H9 (cell line): ENCODE measurements around the gene GOLGA8M. TPM values are rescaled to one million over a fixed set of nuclear protein-coding genes. Genes with fewer than 3 reads are reported as not detected.
"Not testable (repeated sequence)": the region's sequence is repeated elsewhere in the genome, so short reads cannot be mapped to it uniquely, and the experiment has no call there.

Experiments
- DNase-seq: peaks from one replicate; pipeline ENCODE4 v3.0.0-alpha.2; 2017
- H2AFZ ChIP-seq: one replicate; pipeline ENCODE4 v1.6.1; 2013; ENCODE audit warnings: mild to moderate bottlenecking, low read length, control low read depth, moderate library complexity
- H2AK5ac ChIP-seq: 2 replicates; pipeline ENCODE4 v1.6.1; 2013; ENCODE audit warnings: low read length, control low read depth, mixed read lengths; ENCODE audit not compliant: insufficient read length
- H2BK120ac ChIP-seq: one replicate; pipeline ENCODE4 v1.6.1; 2013; ENCODE audit warnings: low read depth, mild to moderate bottlenecking, low read length, control low read depth, inconsistent platforms; ENCODE audit not compliant: poor library complexity, severe bottlenecking
- H2BK12ac ChIP-seq: 2 replicates; pipeline ENCODE4 v1.6.1; 2013; ENCODE audit warnings: low read length, control low read depth, mixed read lengths, low read depth; ENCODE audit not compliant: insufficient read length
- H2BK15ac ChIP-seq: 2 replicates; pipeline ENCODE4 v1.6.1; 2013; ENCODE audit warnings: low read depth, low read length, control low read depth
- H2BK20ac ChIP-seq: one replicate; pipeline ENCODE4 v1.6.1; 2013; ENCODE audit warnings: low read depth, mild to moderate bottlenecking, low read length, control low read depth, inconsistent platforms; ENCODE audit not compliant: poor library complexity, severe bottlenecking
- H2BK5ac ChIP-seq: 2 replicates; pipeline ENCODE4 v1.6.1; 2013; ENCODE audit warnings: low read length, control low read depth, mixed read lengths; ENCODE audit not compliant: insufficient read length
- H3K14ac ChIP-seq: 2 replicates; pipeline ENCODE4 v1.6.1; 2013; ENCODE audit warnings: low read length, control low read depth; ENCODE audit not compliant: insufficient read depth
- H3K18ac ChIP-seq: 2 replicates; pipeline ENCODE4 v1.6.1; 2013; ENCODE audit warnings: low read depth, mild to moderate bottlenecking, mixed read lengths, low read length, control low read depth; ENCODE audit not compliant: insufficient read length
- H3K23ac ChIP-seq: 2 replicates; pipeline ENCODE4 v1.6.1; 2013; ENCODE audit warnings: low read length, control low read depth, mixed read lengths, low read depth; ENCODE audit not compliant: insufficient read length
- H3K23me2 ChIP-seq: 2 replicates; pipeline ENCODE4 v1.6.1; 2013; ENCODE audit warnings: low read depth, mild to moderate bottlenecking, mixed read lengths, low read length, control low read depth; ENCODE audit not compliant: insufficient read length, poor library complexity, severe bottlenecking
- H3K27ac ChIP-seq: 2 replicates; pipeline ENCODE4 v1.5.1; 2013; ENCODE audit warnings: low read length, control low read depth, mixed read lengths, low read depth; ENCODE audit not compliant: insufficient read length
- H3K27me3 ChIP-seq: 2 replicates; pipeline ENCODE4 v1.6.1; 2013; ENCODE audit warnings: low read length, control low read depth, inconsistent platforms; ENCODE audit not compliant: insufficient read depth
- H3K4ac ChIP-seq: 2 replicates; pipeline ENCODE4 v1.6.1; 2013; ENCODE audit warnings: low read depth, mild to moderate bottlenecking, control low read depth, inconsistent platforms, low read length, moderate library complexity
- H3K4me1 ChIP-seq: 2 replicates; pipeline ENCODE4 v1.6.1; 2013; ENCODE audit warnings: low read length, control low read depth, inconsistent platforms; ENCODE audit not compliant: insufficient read depth
- H3K4me2 ChIP-seq: 2 replicates; pipeline ENCODE4 v1.6.1; 2013; ENCODE audit warnings: low read length, control low read depth, mixed read lengths; ENCODE audit not compliant: insufficient read length, insufficient read depth
- H3K56ac ChIP-seq: 2 replicates; pipeline ENCODE4 v1.6.1; 2013; ENCODE audit warnings: low read depth, mild to moderate bottlenecking, mixed read lengths, low read length, control low read depth; ENCODE audit not compliant: insufficient read length
- H3K79me1 ChIP-seq: 2 replicates; pipeline ENCODE4 v1.6.1; 2013; ENCODE audit warnings: low read depth, mild to moderate bottlenecking, moderate library complexity, low read length, control low read depth, inconsistent platforms; ENCODE audit not compliant: insufficient read depth, poor library complexity, severe bottlenecking
- H3K79me2 ChIP-seq: 2 replicates; pipeline ENCODE4 v1.6.1; 2013; ENCODE audit warnings: low read length, control low read depth, inconsistent platforms; ENCODE audit not compliant: insufficient read depth
- H3K9ac ChIP-seq: 2 replicates; pipeline ENCODE4 v1.6.1; 2013; ENCODE audit warnings: low read length, control low read depth, mixed read lengths; ENCODE audit not compliant: insufficient read length; ENCODE audit errors: extremely low read depth
- H3K9me3 ChIP-seq: one replicate; pipeline ENCODE4 v1.6.1; 2013; ENCODE audit warnings: low read depth, low read length, inconsistent platforms; ENCODE audit not compliant: control insufficient read depth
- H3T11ph ChIP-seq: one replicate; pipeline ENCODE4 v1.6.1; 2013; ENCODE audit warnings: mild to moderate bottlenecking, low read length, control low read depth, inconsistent platforms
- H4K20me1 ChIP-seq: one replicate; pipeline ENCODE4 v1.6.1; 2013; ENCODE audit not compliant: control insufficient read depth, insufficient read length, insufficient read depth
- H4K5ac ChIP-seq: 2 replicates; pipeline ENCODE4 v1.6.1; 2013; ENCODE audit warnings: low read depth, mild to moderate bottlenecking, mixed read lengths, low read length, control low read depth; ENCODE audit not compliant: insufficient read length
- H4K8ac ChIP-seq: replicated peaks from 2 replicates; pipeline ENCODE4 v1.6.1; 2013; ENCODE audit warnings: low read length, control low read depth, mixed read lengths, low read depth; ENCODE audit not compliant: insufficient read length
- H4K91ac ChIP-seq: 2 replicates; pipeline ENCODE4 v1.6.1; 2013; ENCODE audit warnings: low read depth, mild to moderate bottlenecking, moderate library complexity, mixed read lengths, low read length, control low read depth; ENCODE audit not compliant: insufficient read length
- H3K27ac Mint-ChIP-seq, 3 experiments: 2 replicates in 2 of 3; 3 replicates in 1 of 3; pipeline ENCODE4 v1.8.0; 2020 to 2021; ENCODE audit warnings: mixed read lengths in 3 of 3, mild to moderate bottlenecking in 1 of 3, moderate library complexity in 1 of 3
- H3K27me3 Mint-ChIP-seq: 2 replicates; pipeline ENCODE4 v1.8.0; 2021; ENCODE audit warnings: low read depth, mild to moderate bottlenecking, moderate library complexity, mixed read lengths
- H3K36me3 Mint-ChIP-seq, 3 experiments: 2 replicates in 2 of 3; 3 replicates in 1 of 3; pipeline ENCODE4 v1.8.0; 2020 to 2021; ENCODE audit warnings: low read depth in 3 of 3, mixed read lengths in 3 of 3; ENCODE audit not compliant: insufficient read depth in 1 of 3
- H3K4me1 Mint-ChIP-seq, 2 experiments: 2 replicates each; pipeline ENCODE4 v1.8.0; 2020; ENCODE audit warnings: mixed read lengths in 2 of 2
- H3K4me3 Mint-ChIP-seq, 2 experiments: 2 replicates in 1 of 2; 3 replicates in 1 of 2; pipeline ENCODE4 v1.8.0; 2020 to 2021; ENCODE audit warnings: mild to moderate bottlenecking in 2 of 2, mixed read lengths in 2 of 2, moderate library complexity in 1 of 2
- H3K9me3 Mint-ChIP-seq, 2 experiments: 2 replicates in 1 of 2; 3 replicates in 1 of 2; pipeline ENCODE4 v1.8.0; 2020; ENCODE audit warnings: mild to moderate bottlenecking in 2 of 2, mixed read lengths in 2 of 2, moderate library complexity in 1 of 2
- CTCF ChIP-seq: fragments of 200-600 bp; sonication (generic); conservative IDR thresholded peaks from 3 replicates; pipeline ENCODE4 v1.8.0; 2021; ENCODE audit warnings: antibody characterized with exemption, mild to moderate bottlenecking
- WGBS: extraction: QIAGEN DNeasy Blood & Tissue Kit; methylation state at CpG from one replicate; pipeline ENCODE4 v1.1.7; 2013; ENCODE audit warnings: missing lambda C conversion rate, low lambda C conversion rate, mixed read lengths; ENCODE audit not compliant: insufficient read length; ENCODE audit errors: extremely low coverage; 5-methylcytosine and 5-hydroxymethylcytosine counted together
- total RNA-seq: library from RNA; stranded (reverse); gene quantifications from 2 replicates; pipeline ENCODE4 v1.2.1, GENCODE V29; 2021

Gene GOLGA8M
- total RNA-seq, 1 experiment from 2014 or later = not detected

- H4K8ac ChIP-seq, H2BK15ac ChIP-seq, H3K27ac ChIP-seq, H3K14ac ChIP-seq, H2BK20ac ChIP-seq, H2BK120ac ChIP-seq, H4K20me1 ChIP-seq, H3K9me3 Mint-ChIP-seq, H3K79me2 ChIP-seq, H3K36me3 Mint-ChIP-seq, H3K23me2 ChIP-seq, H4K5ac ChIP-seq, H3K4me2 ChIP-seq, H3K4me1 Mint-ChIP-seq, DNase-seq, H4K91ac ChIP-seq, H3K4ac ChIP-seq, H3K18ac ChIP-seq, H3K4me1 ChIP-seq, H3T11ph ChIP-seq, H2BK5ac ChIP-seq, H3K27me3 ChIP-seq, H2AK5ac ChIP-seq, H3K4me3 Mint-ChIP-seq, H3K9ac ChIP-seq, H3K9me3 ChIP-seq, H2AFZ ChIP-seq, H3K27me3 Mint-ChIP-seq, H2BK12ac ChIP-seq, H3K79me1 ChIP-seq, H3K23ac ChIP-seq, H3K56ac ChIP-seq: not testable (repeated sequence)
- TF ChIP-seq CTCF = peak; percentile 39; the same call in 2 of the 3 replicates
- H3K27ac Mint-ChIP-seq = peak overlapping the region in 1 of 3 experiments; percentile 59; a peak in 1 of 7 replicates
- no CpG with 5 or more reads among the region's 11 CpGs for WGBS
Measured at GRCh38 chr15:28702427-28702826, 9.8 kb downstream of the GOLGA8M start.

GRCh38 chr15:28694006-28694751 lies 18.0 kb downstream of the GOLGA8M start:
- not testable (repeated sequence) for H3K4ac ChIP-seq, H3K27me3 ChIP-seq, H3K9me3 ChIP-seq, H4K8ac ChIP-seq, H3K14ac ChIP-seq, H2BK15ac ChIP-seq, H3K36me3 Mint-ChIP-seq, H3K23me2 ChIP-seq, H3K9ac ChIP-seq, H3K4me1 Mint-ChIP-seq, H3K79me2 ChIP-seq, DNase-seq, H4K91ac ChIP-seq, H3K4me2 ChIP-seq, H2AFZ ChIP-seq, H3K4me1 ChIP-seq, H4K5ac ChIP-seq, H3K9me3 Mint-ChIP-seq, H3K27me3 Mint-ChIP-seq, H2BK12ac ChIP-seq, H2BK20ac ChIP-seq, H3K23ac ChIP-seq, H3T11ph ChIP-seq, H3K27ac ChIP-seq, H2AK5ac ChIP-seq, H3K4me3 Mint-ChIP-seq, H3K79me1 ChIP-seq, H2BK120ac ChIP-seq, H2BK5ac ChIP-seq, H3K56ac ChIP-seq, H4K20me1 ChIP-seq, H3K18ac ChIP-seq
- WGBS = no CpG with 5 or more reads among the region's 26 CpGs
- H3K27ac Mint-ChIP-seq = peak overlapping the region in 1 of 3 experiments; percentile 55; a peak in 1 of 7 replicates
